ENCODE data around the gene CBY3. TPM values are rescaled to one million over a fixed set of nuclear protein-coding genes. Genes with fewer than 3 reads are reported as not detected.

CBY3 gene
- 0.16 TPM in 1 of 2 replicates, not detected in the other for total RNA-seq

DNA sequence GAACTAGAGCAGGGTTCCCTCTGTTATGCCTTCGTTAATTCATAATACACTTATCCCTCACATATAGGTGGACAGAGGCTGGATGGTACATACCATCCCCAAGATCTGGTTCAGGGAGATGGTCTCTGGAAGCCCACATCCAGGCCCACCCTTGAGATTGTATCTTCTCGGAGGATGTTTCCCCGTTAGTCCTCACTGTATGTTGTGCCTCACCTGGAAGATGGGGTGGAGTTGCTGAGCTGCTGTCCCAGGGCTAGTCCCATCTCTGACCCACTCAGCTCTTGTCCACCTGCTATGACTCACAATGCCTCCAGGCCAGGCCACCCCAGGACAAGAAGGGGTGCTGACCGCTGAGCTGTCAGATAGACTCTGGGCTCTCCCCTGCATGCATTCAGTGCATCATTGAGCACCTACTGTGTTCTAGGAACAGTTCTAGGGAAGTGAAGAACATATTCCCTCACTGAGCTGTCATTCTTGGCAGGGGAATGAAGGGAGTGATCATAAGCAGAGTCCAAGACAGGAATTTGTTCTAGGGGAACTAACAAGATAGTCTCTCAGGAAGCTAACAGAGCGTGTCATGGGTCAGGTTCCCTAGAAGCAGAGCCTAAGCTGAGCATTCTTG, at the start of gene CBY3:
TSS of gene CBY3 (minus strand) at position 255 of the 622 bp plus-strand sequence. CDS start at position 139, 116 bp downstream.

DNA sequence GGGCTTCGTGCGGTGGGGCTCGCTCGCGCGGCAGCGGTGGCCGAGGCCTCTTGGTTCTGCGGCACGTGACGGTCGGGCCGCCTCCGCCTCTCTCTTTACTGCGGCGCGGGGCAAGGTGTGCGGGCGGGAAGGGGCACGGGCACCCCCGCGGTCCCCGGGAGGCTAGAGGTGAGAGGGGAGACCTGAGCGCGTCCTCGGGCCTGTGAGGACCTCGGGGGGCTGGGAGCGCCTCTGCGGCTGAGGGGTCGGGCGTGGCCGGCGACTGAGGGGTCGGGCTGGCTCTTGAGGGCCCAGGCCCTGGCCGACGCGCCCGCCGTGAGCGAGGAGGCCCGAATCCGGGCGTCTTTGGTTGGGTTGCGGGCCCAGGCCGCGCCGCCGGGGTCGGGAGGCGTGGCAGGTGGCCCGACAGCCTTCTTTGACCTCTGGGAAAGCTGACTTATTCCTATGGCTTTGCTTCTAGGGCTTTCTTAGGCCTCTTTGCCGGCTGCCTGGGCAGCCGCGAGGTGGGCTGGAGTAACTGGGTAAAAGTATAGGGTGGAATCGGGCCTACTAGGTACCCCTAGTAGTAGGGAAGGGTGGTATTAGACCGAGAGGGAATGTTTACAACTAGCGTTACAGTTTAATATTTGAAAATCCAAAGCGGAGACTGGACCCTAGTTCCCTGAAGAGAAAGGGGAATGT, 18.2 kb upstream of the CBY3 start, which contains the start of gene CANX:
TSS of gene CANX (plus strand) at position 33 of the 681 bp plus-strand sequence. CDS start 6,715 bp downstream, outside the sequence.

Other genes starting within 250 kb of the CBY3 start
- 56.7 and 63.9 TPM in 2 replicates for gene RUFY1, start 130.5 kb downstream of the CBY3 start, total RNA-seq
- gene HNRNPH1, start 57.4 kb downstream of the CBY3 start, total RNA-seq: 625 and 786 TPM in 2 replicates
- gene CANX, start 17.9 kb upstream of the CBY3 start, total RNA-seq: 543 and 604 TPM in 2 replicates
- 3.0 and 3.6 TPM in 2 replicates for gene MAML1, start 51.8 kb upstream of the CBY3 start, total RNA-seq
- 0.94 and 1.3 TPM in 2 replicates for gene LTC4S, start 113.0 kb upstream of the CBY3 start, total RNA-seq
- gene MGAT4B, start 125.8 kb upstream of the CBY3 start, total RNA-seq: 101 and 137 TPM in 2 replicates
- 1,109 and 1,170 TPM in 2 replicates for gene SQSTM1, start 139.9 kb upstream of the CBY3 start, total RNA-seq
- 15.3 and 28.9 TPM in 2 replicates for gene MRNIP, start 177.8 kb upstream of the CBY3 start, total RNA-seq
- 39.6 and 43.4 TPM in 2 replicates for gene TBC1D9B, start 226.9 kb upstream of the CBY3 start, total RNA-seq

Measured in bronchial smooth muscle cell (primary cell).